Esophagus (tissue), 2 donors: Measurements from ENCODE around the gene NKPD1. TPM values are rescaled to one million over a fixed set of nuclear protein-coding genes. Genes with fewer than 3 reads are reported as not detected.

Experiments
- H3K27ac ChIP-seq, 2 donors: one replicate each; pipeline ENCODE4 v1.5.1; 2013; ENCODE audit warnings: low read depth in 2 of 2, mild to moderate bottlenecking in 2 of 2, inconsistent platforms in 1 of 2, low read length in 1 of 2, moderate library complexity in 1 of 2
- H3K27me3 ChIP-seq, 2 donors: one replicate each; pipeline ENCODE4 v1.6.1; 2013; ENCODE audit warnings: low read length in 2 of 2, control low read depth in 1 of 2, mild to moderate bottlenecking in 1 of 2; ENCODE audit not compliant: insufficient read depth in 2 of 2, control insufficient read depth in 1 of 2
- H3K36me3 ChIP-seq, 2 donors: one replicate each; pipeline ENCODE4 v1.6.1; 2013; ENCODE audit warnings: low read length in 1 of 2; ENCODE audit not compliant: control insufficient read depth in 2 of 2, insufficient read depth in 2 of 2
- H3K4me1 ChIP-seq, 2 donors: one replicate each; pipeline ENCODE4 v1.6.1; 2013; ENCODE audit warnings: low read length in 1 of 2; ENCODE audit not compliant: control insufficient read depth in 2 of 2, insufficient read depth in 2 of 2
- H3K4me3 ChIP-seq, 2 donors: one replicate each; pipeline ENCODE4 v1.5.1; 2013; ENCODE audit warnings: low read length in 2 of 2, mild to moderate bottlenecking in 2 of 2, low read depth in 1 of 2, moderate library complexity in 1 of 2
- H3K9me3 ChIP-seq, 2 donors: one replicate each; pipeline ENCODE4 v1.6.1; 2013; ENCODE audit warnings: mild to moderate bottlenecking in 2 of 2, low read depth in 1 of 2, low read length in 1 of 2, moderate library complexity in 1 of 2; ENCODE audit not compliant: control insufficient read depth in 2 of 2, insufficient read depth in 1 of 2
- WGBS, 2 donors: extraction: QIAGEN DNeasy Blood & Tissue Kit; methylation state at CpG; one replicate each; pipeline ENCODE4 v1.1.7; 2013; 5-methylcytosine and 5-hydroxymethylcytosine counted together
- polyA plus RNA-seq, 2 donors: library from polyadenylated mRNA; stranded (reverse); fragments of 200-250 nt; gene quantifications; one replicate each; pipeline ENCODE4 v1.2.3, GENCODE V29; 2013
- donor health status: healthy with polysubstance abuse.
- donor health status: Bipolar disorder and iron deficiency.

Gene NKPD1
- polyA plus RNA-seq, 2 donors, result 0.61 to 1.3 TPM

DNA sequence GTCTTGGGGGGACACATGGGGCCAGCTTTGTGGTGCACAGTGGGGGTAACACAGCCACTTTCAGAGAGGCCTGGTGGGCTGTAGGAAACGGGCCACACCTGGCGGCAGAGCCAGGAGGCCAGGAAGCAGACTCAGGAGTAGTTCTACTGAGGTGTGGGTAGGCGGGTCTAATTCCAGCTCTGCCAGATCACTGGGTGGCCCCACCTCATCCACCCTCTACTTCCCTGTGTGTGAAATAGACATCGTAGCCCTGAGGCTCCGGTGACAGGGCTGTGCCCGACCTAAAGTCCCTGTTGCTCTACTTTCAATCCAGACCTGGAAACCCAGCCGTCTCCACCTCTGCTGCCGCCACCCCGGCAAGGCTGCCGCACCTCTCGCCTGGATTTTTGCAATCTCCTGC lies 4.0 kb downstream of the NKPD1 start:
- Histone ChIP-seq H3K27ac (peak overlapping the region; percentile 74 to 82), H3K4me1 (peaks cover 21 to 57% of the 10 kb centered on the region in 2 donors), H3K36me3 (no peaks in the 10 kb centered on the region), H3K27me3 (no peaks in the 10 kb centered on the region), H3K4me3 (no peak overlapping the region), H3K9me3 (peaks cover 0 to 3% of the 10 kb centered on the region in 2 donors)
- WGBS, 2 donors, result 50 to 51% methylated on average over 11 of the region's 11 CpGs

DNA sequence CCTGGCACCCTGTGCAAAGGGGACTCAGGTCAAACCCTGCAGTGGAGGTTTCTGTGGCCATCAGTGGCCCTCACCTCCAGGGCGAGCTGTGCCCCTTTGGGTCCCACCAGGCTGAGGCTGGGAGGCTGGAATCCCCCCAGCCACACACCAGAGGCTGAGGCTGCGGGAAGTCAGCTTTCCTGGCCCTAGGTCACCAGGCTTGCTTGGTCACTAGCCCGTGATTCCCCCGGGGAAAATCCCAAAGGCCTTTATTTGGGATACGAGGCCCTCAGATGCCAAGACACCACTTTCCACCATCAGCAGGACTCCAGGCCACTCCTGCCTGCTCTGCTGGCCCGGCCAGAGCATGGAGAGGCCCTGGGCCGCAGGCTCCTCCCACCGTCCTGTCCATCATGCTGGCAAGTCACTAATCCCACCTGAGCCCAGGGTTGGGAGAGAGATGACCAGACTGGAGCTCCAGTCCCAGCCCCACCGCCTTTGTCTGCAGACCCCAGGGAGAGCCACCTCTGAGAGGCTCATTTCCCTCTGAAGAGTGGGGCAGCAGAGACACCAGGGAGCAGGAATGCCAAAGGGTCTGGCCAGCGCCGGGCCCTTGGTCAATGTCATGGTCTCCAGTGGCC lies 4.7 kb downstream of the NKPD1 start:
- WGBS, 2 donors, result 77 to 79% methylated on average over 11 of the region's 11 CpGs
- H3K36me3 ChIP-seq, result no peaks in the 10 kb centered on the region
- H3K27me3 ChIP-seq, result no peaks in the 10 kb centered on the region
- H3K27ac ChIP-seq, result peak overlapping the region; percentile 74 to 82
- H3K9me3 ChIP-seq, result peaks cover 0 to 3% of the 10 kb centered on the region in 2 donors
- H3K4me1 ChIP-seq, result peaks cover 16 to 57% of the 10 kb centered on the region in 2 donors
- H3K4me3 ChIP-seq, result no peak overlapping the region

DNA sequence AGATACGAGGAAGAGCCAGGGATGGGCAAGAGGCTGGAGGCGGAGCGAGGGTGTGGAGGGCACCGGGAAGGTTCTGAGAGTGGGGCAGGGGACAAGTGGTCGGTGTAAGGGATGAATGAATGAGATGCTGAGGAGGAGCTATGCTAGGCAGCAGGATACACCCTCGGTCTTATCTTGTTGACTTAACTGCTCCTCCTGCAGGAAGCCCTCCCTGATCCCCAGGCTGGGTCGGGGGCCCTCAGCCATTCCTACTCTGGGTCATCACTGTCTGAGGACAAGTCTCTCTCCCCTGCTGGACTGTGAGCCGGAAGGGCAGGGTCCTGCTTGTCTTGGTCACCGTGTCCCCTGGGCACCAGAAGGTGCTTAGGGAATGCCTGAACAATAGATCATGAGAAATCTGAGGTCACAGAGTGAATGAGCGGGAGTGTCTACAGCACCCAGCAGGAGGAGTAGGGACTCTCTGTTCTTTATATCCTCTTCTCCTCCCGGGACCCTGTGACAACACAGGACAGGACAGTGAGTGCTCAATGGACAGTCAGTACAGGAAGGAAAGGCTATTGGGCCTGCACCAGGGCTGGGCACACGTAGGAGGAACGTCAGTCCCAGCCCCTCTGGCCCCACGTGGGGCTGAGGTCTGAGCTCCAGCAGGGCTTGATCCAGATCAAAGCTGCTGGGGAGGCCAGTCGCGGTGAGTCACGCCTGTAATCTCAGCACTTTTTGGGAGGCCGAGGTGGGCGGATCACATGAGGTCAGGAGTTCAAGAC lies 6.5 kb downstream of the NKPD1 start:
- 45 to 49% methylated on average over 19 of the region's 19 CpGs for WGBS, 2 donors
- H3K4me3 ChIP-seq, result no peak overlapping the region
- peaks cover 16 to 48% of the 10 kb centered on the region in 2 donors for H3K4me1 ChIP-seq
- H3K9me3 ChIP-seq, result peaks cover 0 to 3% of the 10 kb centered on the region in 2 donors
- H3K27ac ChIP-seq, result peak overlapping the region in 1 of 2 donors; percentile 9
- no peaks in the 10 kb centered on the region for H3K27me3 ChIP-seq
- no peaks in the 10 kb centered on the region for H3K36me3 ChIP-seq

DNA sequence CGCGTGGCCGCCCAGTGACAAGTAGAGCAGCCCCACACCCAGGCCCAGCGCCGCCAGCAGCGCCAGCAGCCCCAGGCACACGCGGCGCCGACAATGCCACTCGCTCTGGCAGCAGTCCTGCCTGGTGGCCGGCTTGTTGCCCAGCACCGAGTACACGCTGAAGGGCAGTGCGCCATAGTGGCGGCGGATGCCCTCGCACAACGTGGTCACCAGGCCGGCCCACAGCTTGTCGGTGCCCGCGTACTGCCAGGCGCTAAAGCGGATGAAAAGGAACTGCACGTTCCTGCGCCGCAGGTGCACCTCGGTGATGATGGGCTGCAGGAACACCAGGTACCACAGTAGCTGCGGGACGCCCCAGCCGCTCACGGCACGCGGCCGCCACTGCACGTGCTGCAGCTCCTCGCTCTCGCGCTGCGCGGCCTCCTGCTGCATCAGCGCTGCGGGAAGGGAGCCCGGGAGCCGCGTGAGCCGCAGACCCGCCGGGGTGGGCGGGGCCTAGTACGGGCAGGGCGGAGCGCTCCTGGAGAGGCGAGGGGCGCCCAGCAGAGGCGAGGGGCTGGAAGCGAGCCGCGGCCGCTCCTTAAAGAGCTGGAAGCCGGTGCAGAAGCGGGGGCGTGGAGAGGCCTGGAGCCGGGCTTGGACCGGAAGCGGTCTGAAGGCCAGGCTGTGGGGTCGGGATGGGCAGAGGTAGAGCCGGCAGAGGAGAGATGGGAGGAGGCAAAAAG lies 7.3 kb downstream of the NKPD1 start:
- Histone ChIP-seq H3K9me3 (peaks cover 0 to 3% of the 10 kb centered on the region in 2 donors), H3K27me3 (no peaks in the 10 kb centered on the region), H3K36me3 (peaks cover 0 to under 1% of the 10 kb centered on the region in 2 donors), H3K27ac (no peak overlapping the region), H3K4me3 (peak overlapping the region; percentile 20 to 30), H3K4me1 (peaks cover 16 to 48% of the 10 kb centered on the region in 2 donors)
- 2 to 4% methylated on average over 57 to 69 of the region's 69 CpGs for WGBS, 2 donors

DNA sequence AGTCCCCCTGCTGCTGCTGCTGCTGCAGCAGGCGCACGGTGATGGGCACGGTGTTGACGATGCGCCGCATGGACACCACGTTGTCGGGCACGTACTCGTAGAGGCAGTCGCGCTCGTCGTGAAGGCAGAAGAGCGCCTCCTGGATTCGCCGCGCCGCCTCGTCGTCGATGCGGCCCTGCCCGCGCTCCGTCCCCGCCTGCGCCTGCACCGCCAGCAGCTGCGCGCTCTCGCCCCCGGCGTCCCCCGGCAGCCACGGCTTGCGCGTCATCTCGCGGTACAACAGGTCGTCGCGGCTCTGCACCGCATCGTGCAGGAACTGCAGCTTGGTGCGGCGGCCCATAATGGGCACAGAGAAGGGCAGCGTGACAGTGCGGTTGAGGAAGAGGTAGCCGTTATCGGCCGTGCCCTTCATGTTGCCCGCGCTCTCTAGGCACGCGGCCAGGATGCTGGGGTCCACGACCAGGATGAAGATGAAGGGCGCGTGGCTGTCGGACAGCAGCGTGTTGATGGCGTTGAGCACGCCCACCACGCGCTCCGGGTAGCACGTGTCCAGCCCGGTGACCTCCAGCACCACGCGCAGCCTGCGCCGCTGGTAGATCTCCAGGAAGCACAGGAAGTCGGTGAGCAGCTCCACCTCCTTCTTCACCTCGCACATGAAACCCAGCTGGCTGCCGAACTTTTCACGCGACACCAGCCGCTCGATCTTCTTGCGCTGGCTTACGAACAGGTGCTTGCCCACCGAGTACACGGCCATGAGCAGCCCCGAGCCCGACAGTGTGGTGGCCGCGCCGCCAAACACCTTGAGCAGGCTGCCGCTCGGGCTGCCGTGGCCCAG lies 8.1 kb downstream of the NKPD1 start:
- Histone ChIP-seq H3K27me3 (no peaks in the 10 kb centered on the region), H3K4me1 (peaks cover 16 to 48% of the 10 kb centered on the region in 2 donors), H3K4me3 (peak overlapping the region; percentile 20 to 30), H3K9me3 (peaks cover 0 to 3% of the 10 kb centered on the region in 2 donors), H3K36me3 (peaks cover 0 to 5% of the 10 kb centered on the region in 2 donors), H3K27ac (no peak overlapping the region)
- WGBS, 2 donors, result 4 to 7% methylated on average over 84 to 91 of the region's 91 CpGs

DNA sequence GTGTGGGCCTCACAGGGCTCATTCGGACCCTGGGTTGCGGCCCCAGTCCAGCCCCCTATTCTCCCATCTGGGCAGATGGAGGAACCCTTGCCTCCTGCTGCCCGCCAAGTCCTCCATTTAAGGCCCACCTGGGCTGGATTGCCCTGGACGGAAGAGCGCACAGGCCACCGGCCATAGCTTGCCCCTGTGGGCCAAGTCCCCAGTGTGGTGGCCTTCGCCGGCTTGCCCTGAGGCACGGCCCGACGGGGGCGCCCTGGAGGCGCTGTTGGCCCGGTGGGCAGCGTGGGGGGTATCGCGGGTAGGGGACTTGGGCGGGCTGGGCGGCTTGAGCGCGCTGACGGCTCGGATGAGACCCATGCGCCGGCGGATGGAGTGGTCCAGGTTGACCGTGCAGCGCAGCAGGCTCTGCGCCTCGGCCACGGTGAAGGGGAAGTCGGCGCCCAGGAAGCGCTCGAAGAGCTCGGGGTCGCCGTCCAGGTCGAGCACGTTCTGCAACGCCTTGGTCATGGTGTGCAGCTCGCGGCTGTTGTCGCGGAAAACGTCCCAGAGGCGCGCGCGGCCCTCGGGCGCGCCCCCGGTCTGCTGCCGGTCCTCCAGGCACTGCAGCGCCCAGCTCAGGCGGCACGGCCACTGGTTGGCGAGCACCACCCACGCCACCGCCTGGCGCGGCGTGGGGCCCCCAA lies 8.8 kb downstream of the NKPD1 start:
- WGBS, 2 donors, result 22 to 26% methylated on average over 56 to 64 of the region's 64 CpGs
- Histone ChIP-seq H3K4me1 (peaks cover 16 to 44% of the 10 kb centered on the region in 2 donors), H3K36me3 (peaks cover 0 to 8% of the 10 kb centered on the region in 2 donors), H3K27ac (no peak overlapping the region), H3K27me3 (no peaks in the 10 kb centered on the region), H3K4me3 (no peak overlapping the region), H3K9me3 (peaks cover 0 to 3% of the 10 kb centered on the region in 2 donors)

DNA sequence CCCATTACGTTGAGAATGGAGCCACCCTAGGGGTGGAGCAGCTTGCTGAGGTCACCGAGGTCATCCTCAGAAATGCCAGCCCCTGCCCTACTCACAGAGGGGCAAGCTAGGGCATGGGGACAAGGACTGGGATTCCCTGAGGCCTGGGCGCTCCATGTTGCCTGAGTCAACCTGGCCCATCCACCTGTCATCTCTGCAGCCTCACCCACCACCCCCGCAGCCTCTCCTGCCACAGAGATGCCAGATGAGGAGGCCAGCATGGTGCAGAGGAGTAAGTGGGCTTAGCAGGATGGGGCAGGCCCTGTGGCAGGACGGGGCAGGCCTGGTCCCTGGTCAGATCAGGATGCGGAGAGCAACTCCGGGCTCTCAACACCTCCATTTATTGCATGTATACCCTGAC lies 9.5 kb downstream of the NKPD1 start:
- H3K27ac ChIP-seq, result no peak overlapping the region
- WGBS, 2 donors, result 50 to 72% methylated on average over 7 of the region's 7 CpGs
- H3K36me3 ChIP-seq, result peaks cover 0 to 13% of the 10 kb centered on the region in 2 donors
- H3K9me3 ChIP-seq, result peaks cover 0 to 3% of the 10 kb centered on the region in 2 donors
- H3K4me1 ChIP-seq, result peaks cover 16 to 39% of the 10 kb centered on the region in 2 donors
- no peak overlapping the region for H3K4me3 ChIP-seq
- no peaks in the 10 kb centered on the region for H3K27me3 ChIP-seq

DNA sequence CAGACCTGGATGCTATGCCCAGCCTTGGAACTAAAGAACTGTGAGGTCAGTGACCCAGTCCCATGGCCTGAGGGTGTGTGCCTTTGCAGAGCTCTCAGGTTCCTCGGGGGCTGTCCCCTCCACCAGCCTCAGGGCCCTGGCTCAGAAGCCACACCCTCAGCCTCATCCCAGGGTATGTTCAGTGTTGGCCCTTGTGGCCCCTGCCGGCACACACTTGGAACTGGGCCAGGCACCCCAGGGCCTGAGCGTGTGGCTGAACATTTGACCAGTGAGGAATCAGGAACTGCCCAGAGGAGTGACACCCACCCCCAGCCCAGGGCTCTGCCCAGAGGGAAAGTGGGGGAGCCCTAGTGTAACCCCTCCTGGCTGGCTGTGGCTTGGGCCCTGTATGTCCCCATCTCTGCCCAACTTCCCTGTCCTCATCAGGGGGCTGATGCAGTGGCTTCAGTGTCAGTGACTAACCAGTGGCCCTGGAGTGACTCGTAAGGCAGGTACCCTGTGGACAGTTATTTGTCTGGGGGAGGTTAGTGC lies 10.0 kb downstream of the NKPD1 start:
- peaks cover 16 to 36% of the 10 kb centered on the region in 2 donors for H3K4me1 ChIP-seq
- peaks cover 0 to 17% of the 10 kb centered on the region in 2 donors for H3K36me3 ChIP-seq
- H3K9me3 ChIP-seq, result peaks cover 0 to 3% of the 10 kb centered on the region in 2 donors
- H3K27ac ChIP-seq, result no peak overlapping the region
- no peak overlapping the region for H3K4me3 ChIP-seq
- 38 to 46% methylated on average over 4 of the region's 4 CpGs for WGBS, 2 donors
- H3K27me3 ChIP-seq, result no peaks in the 10 kb centered on the region
